ENCODE results near the gene GSTK1. TPM values are rescaled to one million over a fixed set of nuclear protein-coding genes. Genes with fewer than 3 reads are reported as not detected.

Gene GSTK1
- total and polyA plus RNA-seq, 9 of the 15 experiments (the other 6 are each of a cell fraction or from before 2014, with no cell fraction given) = 155 to 441 (median 233) TPM

DNA sequence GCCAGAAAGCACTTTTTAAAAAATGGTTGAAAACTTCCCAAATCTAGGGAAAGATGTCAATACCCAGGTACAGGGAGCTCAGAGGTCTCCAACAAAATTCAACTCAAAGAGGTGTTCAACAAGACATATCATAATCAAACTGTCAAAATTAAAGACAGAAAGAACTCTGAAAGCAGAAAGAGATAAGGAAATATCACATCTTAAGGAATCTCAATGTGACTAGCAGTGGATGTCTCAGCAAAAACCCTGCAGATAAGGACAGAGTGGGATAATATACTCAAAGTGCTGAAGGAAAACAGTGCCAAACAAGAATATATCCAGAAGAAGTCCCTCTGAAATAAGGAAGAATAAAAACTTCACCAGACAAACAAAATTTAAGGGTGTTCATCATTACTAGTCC, 13.0 kb upstream of the GSTK1 start (continued):
- TF ChIP-seq, protein P1, sequence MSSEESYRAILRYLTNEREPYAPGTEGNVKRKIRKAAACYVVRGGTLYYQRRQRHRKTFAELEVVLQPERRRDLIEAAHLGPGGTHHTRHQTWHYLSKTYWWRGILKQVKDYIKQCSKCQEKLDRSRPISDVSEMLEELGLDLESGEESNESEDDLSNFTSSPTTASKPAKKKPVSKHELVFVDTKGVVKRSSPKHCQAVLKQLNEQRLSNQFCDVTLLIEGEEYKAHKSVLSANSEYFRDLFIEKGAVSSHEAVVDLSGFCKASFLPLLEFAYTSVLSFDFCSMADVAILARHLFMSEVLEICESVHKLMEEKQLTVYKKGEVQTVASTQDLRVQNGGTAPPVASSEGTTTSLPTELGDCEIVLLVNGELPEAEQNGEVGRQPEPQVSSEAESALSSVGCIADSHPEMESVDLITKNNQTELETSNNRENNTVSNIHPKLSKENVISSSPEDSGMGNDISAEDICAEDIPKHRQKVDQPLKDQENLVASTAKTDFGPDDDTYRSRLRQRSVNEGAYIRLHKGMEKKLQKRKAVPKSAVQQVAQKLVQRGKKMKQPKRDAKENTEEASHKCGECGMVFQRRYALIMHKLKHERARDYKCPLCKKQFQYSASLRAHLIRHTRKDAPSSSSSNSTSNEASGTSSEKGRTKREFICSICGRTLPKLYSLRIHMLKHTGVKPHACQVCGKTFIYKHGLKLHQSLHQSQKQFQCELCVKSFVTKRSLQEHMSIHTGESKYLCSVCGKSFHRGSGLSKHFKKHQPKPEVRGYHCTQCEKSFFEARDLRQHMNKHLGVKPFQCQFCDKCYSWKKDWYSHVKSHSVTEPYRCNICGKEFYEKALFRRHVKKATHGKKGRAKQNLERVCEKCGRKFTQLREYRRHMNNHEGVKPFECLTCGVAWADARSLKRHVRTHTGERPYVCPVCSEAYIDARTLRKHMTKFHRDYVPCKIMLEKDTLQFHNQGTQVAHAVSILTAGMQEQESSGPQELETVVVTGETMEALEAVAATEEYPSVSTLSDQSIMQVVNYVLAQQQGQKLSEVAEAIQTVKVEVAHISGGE (CRISPR knock-in tag; IDR thresholded peaks at IDR 0.05) = no peak
- TF ChIP-seq C11orf30 (IDR thresholded peaks at IDR 0.05; ENCODE audit: low read depth) (peak; percentile 30; the same call in 1 of the 2 replicates), TCF3 (CRISPR knock-in tag; IDR thresholded peaks at IDR 0.05) (no peak), ARID1B (IDR thresholded peaks at IDR 0.05) (peak; percentile 58; the same call in 1 of the 2 replicates), KDM1A (IDR thresholded peaks at IDR 0.05) (no peak)

DNA sequence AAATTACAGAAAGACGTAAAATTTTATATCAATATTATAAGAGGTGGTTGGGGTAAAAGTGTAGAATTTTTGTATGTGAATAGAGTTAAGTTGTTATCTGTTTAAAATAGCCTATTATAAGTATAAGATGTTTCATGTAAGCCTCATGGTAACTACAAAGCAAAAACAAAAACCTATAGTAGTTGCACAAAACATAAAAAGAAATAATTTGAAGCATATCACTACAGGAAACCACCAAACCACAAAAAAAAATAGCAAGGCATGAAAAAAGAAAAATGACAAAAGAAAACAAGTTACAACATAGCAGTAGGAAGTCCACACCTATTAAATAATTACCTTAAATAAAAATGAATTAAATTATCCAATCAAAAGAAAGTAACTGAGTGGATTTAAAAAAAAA, 12.4 kb upstream of the GSTK1 start:
- no peak for FAIRE-seq
- H3K4me1 ChIP-seq (replicated peaks in 1 of 2; ENCODE audit: control insufficient read depth in 2 of 2, insufficient read depth in 2 of 2, low read length in 2 of 2) = peaks cover 0 to 8% of the 10 kb centered on the region in 2 experiments; a peak in 2 of 5 replicates
- H3K9me3 ChIP-seq (replicated peaks; ENCODE audit: control insufficient read depth, insufficient read depth, low read depth, low read length) = peaks cover 12% of the 10 kb centered on the region; the same call in 1 of the 2 replicates
- no peak overlapping the region for H3K9ac ChIP-seq (ENCODE audit: insufficient read depth in 1 of 2, low read depth in 2 of 2, low read length in 2 of 2)
- in situ Hi-C loops (cut with MboI) = no loop called here
- H2AFZ ChIP-seq (ENCODE audit: low read depth, low read length) = no peak overlapping the region
- BruUV-seq (replicated peaks) = no TSS peak
- no peak overlapping the region for H3K27ac ChIP-seq (ENCODE audit: extremely low read depth, low read depth, low read length)
- H3K4me3 ChIP-seq = no peak overlapping the region
- no peaks in the 10 kb centered on the region for H3K79me2 ChIP-seq (ENCODE audit: control insufficient read depth, insufficient read depth, low read length)
- no peaks in the 10 kb centered on the region for H3K9me1 ChIP-seq (ENCODE audit: control insufficient read depth, insufficient read depth, low read length)
- 92% methylated on average over 1 of the region's 1 CpG for WGBS (ENCODE audit: insufficient coverage, low coverage, missing lambda C conversion rate)
- H3K36me3 ChIP-seq (ENCODE audit: control insufficient read depth, insufficient read depth, low read length) = no peaks in the 10 kb centered on the region
- no peaks in the 10 kb centered on the region for H4K20me1 ChIP-seq (replicated peaks; ENCODE audit: control insufficient read depth, insufficient read depth, low read length)
- no peak for DNase-seq (ENCODE audit: extremely low read depth in 1 of 4, low spot score in 3 of 4)
- intact Hi-C loops (cut with micrococcal nuclease) = no loop called here
- POLR2A ChIA-PET = no interaction called here
- H3K27me3 ChIP-seq (ENCODE audit: control insufficient read depth in 2 of 2, insufficient read depth in 2 of 2, low read length in 2 of 2) = no peaks in the 10 kb centered on the region; a peak in 1 of 5 replicates
- CTCF ChIA-PET (ENCODE audit: low intra/inter-chr PET ratio) = no interaction called here
- ATAC-seq = no peak
- TF ChIP-seq TCF7 (IDR thresholded peaks at IDR 0.05; ENCODE audit: borderline replicate concordance) = no peak
- TF ChIP-seq, protein P2, sequence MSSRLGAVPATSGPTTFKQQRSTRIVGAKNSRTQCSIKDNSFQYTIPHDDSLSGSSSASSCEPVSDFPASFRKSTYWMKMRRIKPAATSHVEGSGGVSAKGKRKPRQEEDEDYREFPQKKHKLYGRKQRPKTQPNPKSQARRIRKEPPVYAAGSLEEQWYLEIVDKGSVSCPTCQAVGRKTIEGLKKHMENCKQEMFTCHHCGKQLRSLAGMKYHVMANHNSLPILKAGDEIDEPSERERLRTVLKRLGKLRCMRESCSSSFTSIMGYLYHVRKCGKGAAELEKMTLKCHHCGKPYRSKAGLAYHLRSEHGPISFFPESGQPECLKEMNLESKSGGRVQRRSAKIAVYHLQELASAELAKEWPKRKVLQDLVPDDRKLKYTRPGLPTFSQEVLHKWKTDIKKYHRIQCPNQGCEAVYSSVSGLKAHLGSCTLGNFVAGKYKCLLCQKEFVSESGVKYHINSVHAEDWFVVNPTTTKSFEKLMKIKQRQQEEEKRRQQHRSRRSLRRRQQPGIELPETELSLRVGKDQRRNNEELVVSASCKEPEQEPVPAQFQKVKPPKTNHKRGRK (tag; IDR thresholded peaks at IDR 0.05) = peak; percentile 65
- no peak overlapping the region for H3K4me2 ChIP-seq (ENCODE audit: insufficient read depth, low read length)

All from K562 (cell line).